Trophoblast cell (in vitro differentiated cells and primary cell): ENCODE results near the gene OR11L1.

Experiments
- DNase-seq, 2 donors: peaks; one replicate each; pipeline ENCODE4 v3.0.0-alpha.2; 2016
- H2AFZ ChIP-seq: 2 replicates; pipeline ENCODE4 v1.6.1; 2013; ENCODE audit warnings: low read length, moderate library complexity, mild to moderate bottlenecking; ENCODE audit not compliant: insufficient read depth, poor library complexity
- H2AK5ac ChIP-seq: 2 replicates; pipeline ENCODE4 v1.6.1; 2013; ENCODE audit warnings: mild to moderate bottlenecking, low read length
- H2BK120ac ChIP-seq: 2 replicates; pipeline ENCODE4 v1.6.1; 2013; ENCODE audit warnings: low read length, mild to moderate bottlenecking, moderate library complexity; ENCODE audit not compliant: insufficient read depth, poor library complexity
- H2BK12ac ChIP-seq: 2 replicates; pipeline ENCODE4 v1.6.1; 2013; ENCODE audit warnings: mild to moderate bottlenecking, low read length, moderate library complexity
- H2BK5ac ChIP-seq: 2 replicates; pipeline ENCODE4 v1.6.1; 2013; ENCODE audit warnings: low read length, low read depth, moderate library complexity, mild to moderate bottlenecking; ENCODE audit not compliant: poor library complexity
- H3K14ac ChIP-seq: 2 replicates; pipeline ENCODE4 v1.6.1; 2013; ENCODE audit warnings: mild to moderate bottlenecking, low read length
- H3K18ac ChIP-seq: 2 replicates; pipeline ENCODE4 v1.6.1; 2013; ENCODE audit warnings: mild to moderate bottlenecking, low read length
- H3K23ac ChIP-seq: 2 replicates; pipeline ENCODE4 v1.6.1; 2013; ENCODE audit warnings: low read length
- H3K27ac ChIP-seq: 2 replicates; pipeline ENCODE4 v1.5.1; 2013; ENCODE audit warnings: low read depth, mild to moderate bottlenecking, inconsistent platforms, low read length, moderate library complexity
- H3K27me3 ChIP-seq: 2 replicates; pipeline ENCODE4 v1.6.1; 2013; ENCODE audit warnings: inconsistent platforms, mild to moderate bottlenecking, low read length, moderate library complexity; ENCODE audit not compliant: insufficient read depth
- H3K36me3 ChIP-seq, 2 experiments: 1 replicate in 1 of 2; 2 replicates in 1 of 2; pipeline ENCODE4 v1.6.1; 2013; ENCODE audit warnings: low read length in 2 of 2, mild to moderate bottlenecking in 2 of 2, moderate library complexity in 1 of 2; ENCODE audit not compliant: insufficient read depth in 2 of 2, control insufficient read depth in 1 of 2
- H3K4ac ChIP-seq: 2 replicates; pipeline ENCODE4 v1.6.1; 2013; ENCODE audit warnings: low read depth, mild to moderate bottlenecking, low read length, moderate library complexity
- H3K4me1 ChIP-seq, 2 experiments: 1 replicate in 1 of 2; 2 replicates in 1 of 2; pipeline ENCODE4 v1.6.1; 2013; ENCODE audit warnings: low read length in 2 of 2, mild to moderate bottlenecking in 2 of 2, moderate library complexity in 1 of 2; ENCODE audit not compliant: insufficient read depth in 2 of 2, control insufficient read depth in 1 of 2
- H3K4me2 ChIP-seq: 2 replicates; pipeline ENCODE4 v1.6.1; 2013; ENCODE audit warnings: inconsistent platforms, mild to moderate bottlenecking, low read length, moderate library complexity
- H3K4me3 ChIP-seq: 2 replicates; pipeline ENCODE4 v1.5.1; 2013; ENCODE audit warnings: mild to moderate bottlenecking, low read depth, low read length, inconsistent platforms
- H3K79me1 ChIP-seq: one replicate; pipeline ENCODE4 v1.6.1; 2013; ENCODE audit warnings: low read length
- H3K79me2 ChIP-seq: 2 replicates; pipeline ENCODE4 v1.6.1; 2013; ENCODE audit warnings: low read length, mild to moderate bottlenecking; ENCODE audit not compliant: control insufficient read depth, insufficient read depth, poor library complexity
- H3K9ac ChIP-seq: 2 replicates; pipeline ENCODE4 v1.6.1; 2013; ENCODE audit warnings: mild to moderate bottlenecking, low read length
- H3K9me3 ChIP-seq: 2 replicates; pipeline ENCODE4 v1.6.1; 2013; ENCODE audit warnings: low read depth, mild to moderate bottlenecking, control low read depth, inconsistent platforms, low read length; ENCODE audit not compliant: insufficient read depth
- H4K12ac ChIP-seq: 2 replicates; pipeline ENCODE4 v1.6.1; 2013; ENCODE audit warnings: low read depth, mild to moderate bottlenecking, low read length, moderate library complexity
- H4K8ac ChIP-seq: 2 replicates; pipeline ENCODE4 v1.6.1; 2013; ENCODE audit warnings: low read depth, mild to moderate bottlenecking, low read length, moderate library complexity
- H4K91ac ChIP-seq: one replicate; pipeline ENCODE4 v1.6.1; 2013; ENCODE audit warnings: low read depth, mild to moderate bottlenecking, low read length, moderate library complexity
- WGBS: extraction: QIAGEN DNeasy Blood & Tissue Kit; methylation state at CpG from one replicate; pipeline ENCODE4 v1.1.7; 2013; ENCODE audit warnings: missing lambda C conversion rate; ENCODE audit not compliant: insufficient read length, insufficient coverage; ENCODE audit errors: extremely low coverage; 5-methylcytosine and 5-hydroxymethylcytosine counted together

The OR11L1 gene

GRCh38 chr1:247864644-247865043 is 22.9 kb upstream of the OR11L1 start:
- H2BK5ac ChIP-seq: no peak overlapping the region

GRCh38 chr1:247862756-247863155 is 21.1 kb upstream of the OR11L1 start:
- no peak overlapping the region for H2BK12ac ChIP-seq
- no peaks in the 10 kb centered on the region for H3K27me3 ChIP-seq
- H4K91ac ChIP-seq: no peak overlapping the region
- H3K23ac ChIP-seq: no peak overlapping the region
- no peaks in the 10 kb centered on the region for H3K79me2 ChIP-seq
- no peak overlapping the region for H2BK5ac ChIP-seq
- H3K27ac ChIP-seq: no peak overlapping the region
- DNase-seq: no peak
- WGBS: no CpG with 5 or more reads among the region's 4 CpGs
- H3K14ac ChIP-seq: no peak overlapping the region
- H3K9me3 ChIP-seq: no peaks in the 10 kb centered on the region
- H3K79me1 ChIP-seq: no peaks in the 10 kb centered on the region
- H3K4me3 ChIP-seq: no peak overlapping the region
- no peak overlapping the region for H3K4ac ChIP-seq
- H3K4me2 ChIP-seq: no peak overlapping the region
- no peak overlapping the region for H2AK5ac ChIP-seq
- no peak overlapping the region for H2AFZ ChIP-seq
- no peak overlapping the region for H4K12ac ChIP-seq
- no peak overlapping the region for H3K9ac ChIP-seq
- H4K8ac ChIP-seq: no peak overlapping the region
- peaks cover 7 to 13% of the 10 kb centered on the region in 2 experiments for H3K36me3 ChIP-seq
- H2BK120ac ChIP-seq: no peak overlapping the region
- H3K4me1 ChIP-seq: peaks cover 2 to 4% of the 10 kb centered on the region in 2 experiments
- no peak overlapping the region for H3K18ac ChIP-seq

More at GRCh38 chr1:247864644-247865043, 22.9 kb upstream of the OR11L1 start:
- H4K12ac ChIP-seq: no peak overlapping the region
- no peak overlapping the region for H4K91ac ChIP-seq
- H3K4me3 ChIP-seq: no peak overlapping the region
- WGBS: no CpG with 5 or more reads among the region's 17 CpGs
- H3K79me2 ChIP-seq: no peaks in the 10 kb centered on the region
- H3K9me3 ChIP-seq: no peaks in the 10 kb centered on the region
- DNase-seq: no peak
- no peak overlapping the region for H3K4me2 ChIP-seq
- no peak overlapping the region for H2AK5ac ChIP-seq
- H3K27me3 ChIP-seq: no peaks in the 10 kb centered on the region
- no peak overlapping the region for H2AFZ ChIP-seq
- H3K18ac ChIP-seq: no peak overlapping the region
- H3K27ac ChIP-seq: no peak overlapping the region
- H3K23ac ChIP-seq: no peak overlapping the region
- no peaks in the 10 kb centered on the region for H3K4me1 ChIP-seq
- no peak overlapping the region for H3K9ac ChIP-seq
- H3K36me3 ChIP-seq: peaks cover 11 to 28% of the 10 kb centered on the region in 2 experiments
- H4K8ac ChIP-seq: no peak overlapping the region
- H2BK120ac ChIP-seq: no peak overlapping the region
- no peak overlapping the region for H2BK12ac ChIP-seq
- H3K4ac ChIP-seq: no peak overlapping the region
- no peaks in the 10 kb centered on the region for H3K79me1 ChIP-seq
- no peak overlapping the region for H3K14ac ChIP-seq

- Histone ChIP-seq H2BK120ac (no peak overlapping the region), H3K27me3 (no peaks in the 10 kb centered on the region), H3K18ac (no peak overlapping the region), H2AFZ (peak overlapping the region; percentile 41), H2BK5ac (no peak overlapping the region), H3K79me2 (peaks cover 2% of the 10 kb centered on the region), H4K12ac (no peak overlapping the region), H3K9me3 (no peaks in the 10 kb centered on the region), H2AK5ac (no peak overlapping the region), H3K4me2 (peak overlapping the region; percentile 81), H3K14ac (no peak overlapping the region), H3K4ac (no peak overlapping the region), H3K36me3 (peaks cover 0 to 5% of the 10 kb centered on the region in 2 experiments), H3K4me3 (peak overlapping the region; percentile 76), H3K23ac (no peak overlapping the region), H3K27ac (no peak overlapping the region), H3K4me1 (peaks cover 2 to 6% of the 10 kb centered on the region in 2 experiments), H4K91ac (peak overlapping the region; percentile 30), H4K8ac (peak overlapping the region; percentile 8), H3K9ac (peak overlapping the region; percentile 50), H2BK12ac (peak overlapping the region; percentile 6), H3K79me1 (peaks cover 6% of the 10 kb centered on the region)
- WGBS: no CpG with 5 or more reads among the region's 15 CpGs
- peak in 1 of 2 donors; percentile 26 for DNase-seq
These were observed 16.4 kb upstream of the OR11L1 start for GRCh38 chr1:247857985-247858619.

- Histone ChIP-seq H3K27ac (peak within 1 kb of the TSS; percentile 15), H3K18ac (no peak within 1 kb of the TSS), H3K27me3 (no peaks in the 10 kb centered on the region), H3K79me2 (peaks cover 2% of the 10 kb centered on the region), H3K4me3 (peak within 1 kb of the TSS; percentile 76), H4K8ac (peak within 1 kb of the TSS; percentile 24), H4K91ac (peak within 1 kb of the TSS; percentile 78), H3K23ac (no peak within 1 kb of the TSS), H2AFZ (peak within 1 kb of the TSS; percentile 41), H3K9ac (peak within 1 kb of the TSS; percentile 50), H2BK5ac (peak within 1 kb of the TSS; percentile 3), H3K9me3 (no peaks in the 10 kb centered on the region), H3K79me1 (peaks cover 6% of the 10 kb centered on the region), H2BK120ac (peak within 1 kb of the TSS; percentile 8), H3K4me1 (peaks cover 2 to 6% of the 10 kb centered on the region in 2 experiments), H3K36me3 (peaks cover 0 to 3% of the 10 kb centered on the region in 2 experiments), H3K4me2 (peak within 1 kb of the TSS; percentile 81), H4K12ac (peak within 1 kb of the TSS; percentile 3), H2AK5ac (no peak within 1 kb of the TSS), H2BK12ac (peak within 1 kb of the TSS; percentile 6), H3K4ac (peak within 1 kb of the TSS; percentile 39), H3K14ac (peak within 1 kb of the TSS; percentile 40)
- DNase-seq: peak; percentile 66 to 71
- no CpG with 5 or more reads among the region's 109 CpGs for WGBS
These were observed 15.6 kb upstream of the OR11L1 start, which contains the start of gene TRIM58 for GRCh38 chr1:247857069-247857984. TSS of gene TRIM58 (plus strand) at chr1:247857187. CDS start at chr1:247857247, 60 bp downstream.
